ENCODE data around the gene CHI3L2. TPM values are rescaled to one million over a fixed set of nuclear protein-coding genes. Genes with fewer than 3 reads are reported as not detected.

CHI3L2 gene
- total and polyA plus RNA-seq, 12 donors = 0.78 to 9.4 (median 2.4) TPM; not detected in 1

DNA sequence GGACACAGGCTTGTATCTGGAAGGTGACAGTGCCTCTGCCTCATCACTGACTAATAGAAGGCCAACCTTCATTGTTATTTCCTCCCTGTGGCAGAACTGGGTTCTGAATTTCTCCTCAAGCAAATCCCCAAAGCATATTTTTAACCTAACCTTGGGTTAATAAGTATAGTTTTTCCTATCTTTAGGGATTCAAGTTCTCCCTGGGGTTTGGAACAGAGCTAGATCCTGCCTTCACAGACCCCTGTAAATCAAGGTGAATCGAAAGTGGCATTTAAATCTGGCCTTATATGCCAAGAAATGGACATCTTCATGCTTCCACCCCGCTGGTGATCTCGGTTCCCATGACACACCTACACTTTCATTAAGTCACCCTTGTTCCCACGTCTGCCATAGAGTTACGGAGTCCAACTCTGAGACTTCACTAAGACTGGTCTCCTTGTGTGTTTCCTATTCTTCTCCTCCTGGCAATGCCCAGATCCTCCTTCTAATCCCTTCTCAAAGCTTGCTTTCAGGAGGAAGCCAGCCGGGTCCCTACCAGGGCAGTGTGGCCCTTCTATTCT lies 4.3 kb upstream of the CHI3L2 start:
- intact Hi-C loops (cut with DNase I) = loop anchor here in 9 of 10 donors (1.0 to 10.0 kb wide), 10 partner anchors 102 to 549 kb away; no protein-coding TSS in a partner anchor
- ATAC-seq (no peak), DNase-seq (no peak)
- Histone ChIP-seq H3K4me1 (peaks cover 0 to 68% (median 4%) of the 10 kb centered on the region in 9 donors), H3K9me3 (no peaks in the 10 kb centered on the region), H3K27me3 (no peaks in the 10 kb centered on the region), H3K4me3 (no peak overlapping the region), H3K27ac (peak overlapping the region in 1 of 10 donors; percentile 81), H3K36me3 (no peaks in the 10 kb centered on the region)
- TF ChIP-seq, protein P1, sequence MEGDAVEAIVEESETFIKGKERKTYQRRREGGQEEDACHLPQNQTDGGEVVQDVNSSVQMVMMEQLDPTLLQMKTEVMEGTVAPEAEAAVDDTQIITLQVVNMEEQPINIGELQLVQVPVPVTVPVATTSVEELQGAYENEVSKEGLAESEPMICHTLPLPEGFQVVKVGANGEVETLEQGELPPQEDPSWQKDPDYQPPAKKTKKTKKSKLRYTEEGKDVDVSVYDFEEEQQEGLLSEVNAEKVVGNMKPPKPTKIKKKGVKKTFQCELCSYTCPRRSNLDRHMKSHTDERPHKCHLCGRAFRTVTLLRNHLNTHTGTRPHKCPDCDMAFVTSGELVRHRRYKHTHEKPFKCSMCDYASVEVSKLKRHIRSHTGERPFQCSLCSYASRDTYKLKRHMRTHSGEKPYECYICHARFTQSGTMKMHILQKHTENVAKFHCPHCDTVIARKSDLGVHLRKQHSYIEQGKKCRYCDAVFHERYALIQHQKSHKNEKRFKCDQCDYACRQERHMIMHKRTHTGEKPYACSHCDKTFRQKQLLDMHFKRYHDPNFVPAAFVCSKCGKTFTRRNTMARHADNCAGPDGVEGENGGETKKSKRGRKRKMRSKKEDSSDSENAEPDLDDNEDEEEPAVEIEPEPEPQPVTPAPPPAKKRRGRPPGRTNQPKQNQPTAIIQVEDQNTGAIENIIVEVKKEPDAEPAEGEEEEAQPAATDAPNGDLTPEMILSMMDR (IDR thresholded peaks at IDR 0.05) = peak in 2 of 9 donors; percentile 20 to 24
- 84 to 87% methylated on average over 6 of the region's 6 CpGs for WGBS, 2 donors

DNA sequence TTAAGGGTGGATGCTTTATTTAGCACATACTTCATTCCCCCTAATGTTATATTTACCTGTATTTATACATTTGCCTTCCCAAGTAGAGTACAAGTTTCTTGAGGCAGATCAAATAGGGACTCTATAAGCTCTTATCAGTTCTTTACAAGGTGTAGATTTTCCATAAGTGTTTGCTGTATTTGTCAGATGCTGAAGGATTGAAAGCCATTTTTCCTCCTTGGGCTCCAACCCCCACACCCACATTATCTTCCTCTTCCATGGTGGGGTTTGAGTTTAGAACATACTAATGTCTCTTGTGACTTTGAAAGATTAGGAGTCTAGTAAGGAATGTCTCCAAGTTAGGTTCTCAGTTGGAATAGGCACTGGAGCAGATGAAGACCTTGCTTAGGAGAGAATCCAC lies 2.4 kb upstream of the CHI3L2 start:
- no peaks in the 10 kb centered on the region for H3K9me3 ChIP-seq
- H3K27ac ChIP-seq = peak overlapping the region in 1 of 10 donors; percentile 60
- no peaks in the 10 kb centered on the region for H3K36me3 ChIP-seq
- H3K4me1 ChIP-seq = peaks cover 0 to 56% (median 3%) of the 10 kb centered on the region in 9 donors
- TF ChIP-seq, protein P1 (IDR thresholded peaks at IDR 0.05) = no peak
- DNase-seq = no peak
- intact Hi-C loops (cut with DNase I) = loop anchor here in 4 of 10 donors (5.0 to 10.0 kb wide), 3 partner anchors 100 to 540 kb away; no protein-coding TSS in a partner anchor
- H3K27me3 ChIP-seq = no peaks in the 10 kb centered on the region
- ATAC-seq = no peak
- no peak overlapping the region for H3K4me3 ChIP-seq

DNA sequence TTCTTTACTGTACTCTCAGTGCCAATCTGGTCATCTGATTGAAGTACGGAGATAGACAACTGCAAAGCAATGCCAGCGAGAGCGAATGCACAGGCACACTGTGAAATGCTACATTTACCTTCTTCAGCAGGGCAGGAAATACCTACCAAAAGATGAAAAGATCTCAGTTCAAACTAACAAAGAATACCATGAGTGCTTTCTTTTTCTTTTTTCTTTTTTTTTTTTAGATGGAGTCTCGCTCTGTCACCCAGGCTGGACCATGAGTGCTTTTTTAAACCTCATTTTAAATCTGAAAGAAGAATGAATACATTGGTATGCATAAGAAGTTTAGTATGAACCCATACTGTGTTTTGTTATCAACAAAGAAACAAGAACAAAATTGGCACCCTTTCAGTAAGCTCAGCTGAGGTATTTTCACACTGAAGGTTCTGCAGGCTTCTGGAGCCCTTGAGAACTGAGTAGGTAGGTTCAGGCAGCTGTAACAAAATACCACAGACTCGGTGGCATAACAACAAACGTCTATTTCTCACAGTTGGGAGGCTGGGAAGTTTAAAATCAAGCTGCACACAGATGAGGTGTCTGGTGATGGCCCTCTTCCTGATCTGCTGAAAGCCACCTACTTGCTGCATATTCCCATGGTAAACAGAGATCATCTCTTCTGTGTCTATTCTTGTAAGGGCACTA lies 1.7 kb upstream of the CHI3L2 start:
- H3K36me3 ChIP-seq = no peaks in the 10 kb centered on the region
- no peaks in the 10 kb centered on the region for H3K9me3 ChIP-seq
- no peak overlapping the region for H3K4me3 ChIP-seq
- DNase-seq (no peak), ATAC-seq (no peak)
- WGBS, 2 donors = 54 to 65% methylated on average over 6 of the region's 6 CpGs
- peak overlapping the region in 1 of 10 donors; percentile 60 for H3K27ac ChIP-seq
- intact Hi-C loops (cut with DNase I) = loop anchor here in 4 of 10 donors (5.0 to 10.0 kb wide), 3 partner anchors 99 to 539 kb away; no protein-coding TSS in a partner anchor
- H3K27me3 ChIP-seq = no peaks in the 10 kb centered on the region
- TF ChIP-seq, protein P1 (IDR thresholded peaks at IDR 0.05) = no peak
- peaks cover 0 to 48% (median 3%) of the 10 kb centered on the region in 9 donors for H3K4me1 ChIP-seq

DNA sequence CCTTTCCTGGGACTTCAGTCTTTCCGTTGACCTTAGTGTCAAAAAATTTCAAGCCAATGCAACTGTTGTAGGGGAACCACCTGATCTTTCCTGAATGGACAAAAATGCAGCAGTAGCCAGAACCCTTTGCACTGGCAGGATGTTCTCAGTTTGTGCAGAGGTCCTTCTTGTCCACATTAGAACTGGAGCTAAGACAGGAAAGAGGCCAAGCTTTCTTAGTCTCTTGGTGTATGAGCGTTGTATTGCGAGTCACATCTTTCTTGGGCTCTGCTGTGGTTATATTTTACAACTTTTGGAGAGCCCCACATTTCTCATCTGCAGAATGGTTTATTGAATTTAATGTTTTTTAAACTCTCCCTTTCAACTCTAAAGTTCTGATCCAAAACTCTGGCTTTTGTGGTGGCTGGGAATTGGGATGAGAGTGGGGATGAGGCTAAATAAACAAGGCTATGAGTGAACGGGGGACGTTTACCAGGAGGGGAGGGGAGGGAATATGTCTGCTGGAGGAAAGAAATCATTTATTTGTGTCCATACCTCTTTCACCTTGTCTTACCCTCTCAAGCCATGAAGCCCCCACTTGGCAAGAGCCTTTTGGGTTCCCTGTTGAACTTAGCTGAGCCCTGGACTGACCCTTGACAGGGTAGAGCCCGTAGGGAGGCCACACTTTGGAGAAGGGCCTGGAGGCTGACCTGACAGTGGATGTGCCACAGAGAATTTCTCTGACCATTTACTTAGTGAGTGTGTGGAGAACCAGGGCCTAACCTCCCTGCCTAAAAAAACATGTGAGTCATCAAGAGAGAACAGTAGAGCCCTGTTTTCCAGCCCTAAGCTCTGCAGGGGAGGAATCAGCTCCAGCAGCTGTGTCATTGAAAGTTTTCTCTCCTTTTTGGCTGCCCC lies 586 bp downstream of the CHI3L2 start:
- intact Hi-C loops (cut with DNase I) = loop anchor here in 4 of 10 donors (5.0 to 10.0 kb wide), 3 partner anchors 97 to 537 kb away; no protein-coding TSS in a partner anchor
- DNase-seq = peak in 1 of 2 donors; percentile 49

More for the DNA sequence above, 586 bp downstream of the CHI3L2 start:
- TF ChIP-seq, protein P1 (IDR thresholded peaks at IDR 0.05) = no peak
- H3K9me3 ChIP-seq = no peaks in the 10 kb centered on the region
- 68 to 77% methylated on average over 6 of the region's 6 CpGs for WGBS, 2 donors
- peaks cover 0 to 26% (median 0%) of the 10 kb centered on the region in 9 donors for H3K4me1 ChIP-seq
- no peaks in the 10 kb centered on the region for H3K36me3 ChIP-seq
- peak overlapping the region in 8 of 10 donors; percentile 29 to 66 (median 60) for H3K27ac ChIP-seq
- peak; percentile 89 to 96 (median 94) for ATAC-seq
- H3K27me3 ChIP-seq = no peaks in the 10 kb centered on the region
- no peak overlapping the region for H3K4me3 ChIP-seq

Measured in heart right ventricle (tissue), 16 donors.